GM19467 (cell line): ENCODE measurements around the gene ANKRD61.
"Not testable (repeated sequence)": the region's sequence is repeated elsewhere in the genome, so short reads cannot be mapped to it uniquely, and the experiment has no call there.

Experiments
- ATAC-seq: cut with Tn5 transposase; IDR thresholded peaks from one replicate; pipeline ENCODE4 v1.9.1; 2021; ENCODE audit warnings: mild to moderate bottlenecking, moderate library complexity; ENCODE audit not compliant: unreplicated experiment

ANKRD61 gene

GRCh38 chr7:6028563-6028962 lies 2.6 kb upstream of the ANKRD61 start:
- no peak for ATAC-seq

GRCh38 chr7:6031567-6031966 lies 391 bp downstream of the ANKRD61 start:
- no peak for ATAC-seq

GRCh38 chr7:6032167-6032566 lies 991 bp downstream of the ANKRD61 start:
- ATAC-seq: no peak

GRCh38 chr7:6032641-6033040 lies 1.5 kb downstream of the ANKRD61 start:
- ATAC-seq: no peak

- no peak for ATAC-seq
Observed at GRCh38 chr7:6035165-6035564, 4.0 kb downstream of the ANKRD61 start.

- no peak for ATAC-seq
Observed at GRCh38 chr7:6035686-6036085, 4.5 kb downstream of the ANKRD61 start.

- ATAC-seq: no peak
Observed at GRCh38 chr7:6049780-6050179, 18.6 kb downstream of the ANKRD61 start.

- ATAC-seq: not testable (repeated sequence)
Observed at GRCh38 chr7:6051185-6051584, 20.0 kb downstream of the ANKRD61 start.

GRCh38 chr7:6056616-6057015 lies 25.4 kb downstream of the ANKRD61 start:
- no peak for ATAC-seq

GRCh38 chr7:6057316-6058129 lies 26.3 kb downstream of the ANKRD61 start:
- ATAC-seq: no peak

- ATAC-seq: not testable (repeated sequence)
Observed at GRCh38 chr7:6059941-6060340, 28.8 kb downstream of the ANKRD61 start.

GRCh38 chr7:6071406-6071805 lies 40.2 kb downstream of the ANKRD61 start:
- peak; percentile 59 for ATAC-seq

GRCh38 chr7:6074612-6075380 lies 43.6 kb downstream of the ANKRD61 start:
- no peak for ATAC-seq

GRCh38 chr7:6078548-6078947 lies 47.4 kb downstream of the ANKRD61 start:
- ATAC-seq: no peak

GRCh38 chr7:6083047-6083446 lies 51.9 kb downstream of the ANKRD61 start:
- ATAC-seq: not testable (repeated sequence)
